H1 (cell line): Measurements from ENCODE around the gene CADM1. TPM values are rescaled to one million over a fixed set of nuclear protein-coding genes. Genes with fewer than 3 reads are reported as not detected.

Experiments
- CTCF ChIA-PET: fragments of 300-600 bp; sonication (Branson Sonifier 250); formaldehyde crosslinking; loops from one replicate; lab custom pipeline; 2021; ENCODE audit not compliant: partially characterized antibody; lab: Charles Lee
- POLR2A ChIA-PET: fragments of 300-600 bp; sonication (Branson Sonifier 250); formaldehyde crosslinking; loops from one replicate; lab custom pipeline; 2021; ENCODE audit warnings: inconsistent platforms; ENCODE audit not compliant: partially characterized antibody; lab: Charles Lee
- DNase-seq, 2 experiments: peaks; one replicate each; pipeline versions ENCODE4 v3.0.0 to v3.0.0-alpha.2; 2010 to 2022; ENCODE audit warnings: low spot score in 2 of 2, low read depth in 1 of 2, mixed read lengths in 1 of 2
- FAIRE-seq: peaks from 2 replicates; lab custom pipeline; 2011; peaks lifted over from hg19 to GRCh38; lab: Jason Lieb, UNC
- H2AFZ ChIP-seq: 2 replicates; pipeline ENCODE4 v1.8.1; 2012; ENCODE audit warnings: low read length, inconsistent platforms
- H2AK5ac ChIP-seq: 2 replicates; pipeline ENCODE4 v1.6.1; 2013; ENCODE audit warnings: low read depth, low read length
- H2BK120ac ChIP-seq: replicated peaks from 2 replicates; pipeline ENCODE3; 2013; ENCODE audit warnings: low read depth, low read length, inconsistent platforms
- H2BK12ac ChIP-seq: 2 replicates; pipeline ENCODE4 v1.6.1; 2013; ENCODE audit warnings: low read depth, low read length
- H2BK15ac ChIP-seq: 2 replicates; pipeline ENCODE4 v1.6.1; 2013; ENCODE audit warnings: low read length
- H2BK20ac ChIP-seq: 2 replicates; pipeline ENCODE4 v1.6.1; 2013; ENCODE audit warnings: low read length
- H2BK5ac ChIP-seq: 2 replicates; pipeline ENCODE4 v1.6.1; 2013; ENCODE audit warnings: low read depth, low read length
- H3K14ac ChIP-seq: 2 replicates; pipeline ENCODE4 v1.6.1; 2013; ENCODE audit warnings: inconsistent platforms; ENCODE audit not compliant: insufficient read length
- H3K18ac ChIP-seq: 2 replicates; pipeline ENCODE4 v1.6.1; 2013; ENCODE audit warnings: low read length; ENCODE audit errors: extremely low read depth
- H3K23ac ChIP-seq: 2 replicates; pipeline ENCODE4 v1.6.1; 2013; ENCODE audit warnings: inconsistent platforms; ENCODE audit not compliant: insufficient read length
- H3K23me2 ChIP-seq: 2 replicates; pipeline ENCODE4 v1.6.1; 2013; ENCODE audit warnings: low read depth, low read length
- H3K27ac ChIP-seq: 2 replicates; pipeline ENCODE4 v1.6.1; 2011; ENCODE audit warnings: low read depth, low read length, inconsistent platforms
- H3K27me3 ChIP-seq, 4 experiments: replicated peaks in 1 of 4; 1 replicate in 1 of 4; 2 replicates in 3 of 4; pipeline versions ENCODE4 v1.6.1 to v1.8.1; 2011 to 2013; ENCODE audit warnings: low read length in 3 of 4, mild to moderate bottlenecking in 3 of 4, inconsistent platforms in 2 of 4, mixed read lengths in 2 of 4, moderate library complexity in 1 of 4; ENCODE audit not compliant: control insufficient read depth in 3 of 4, insufficient read depth in 3 of 4; ENCODE audit errors: extremely low read depth in 1 of 4
- H3K36me3 ChIP-seq, 4 experiments: 2 replicates each; pipeline versions ENCODE4 v1.6.1 to v1.8.1; 2011 to 2013; ENCODE audit warnings: mild to moderate bottlenecking in 4 of 4, low read length in 3 of 4, moderate library complexity in 2 of 4, control low read depth in 1 of 4, inconsistent platforms in 1 of 4; ENCODE audit not compliant: insufficient read depth in 4 of 4, control insufficient read depth in 2 of 4
- H3K4ac ChIP-seq: replicated peaks from 2 replicates; pipeline ENCODE3; 2013; ENCODE audit warnings: low read length, low read depth, mixed read lengths, inconsistent platforms; ENCODE audit not compliant: insufficient read length
- H3K4me1 ChIP-seq, 4 experiments: replicated peaks in 1 of 4; 1 replicate in 1 of 4; 2 replicates in 3 of 4; pipeline versions ENCODE4 v1.6.1 to v1.8.1; 2011 to 2013; ENCODE audit warnings: low read length in 3 of 4, inconsistent platforms in 2 of 4, mixed read lengths in 1 of 4; ENCODE audit not compliant: insufficient read depth in 4 of 4, control insufficient read depth in 3 of 4
- H3K4me2 ChIP-seq, 2 experiments: 2 replicates each; pipeline versions ENCODE4 v1.6.1 to v1.8.1; 2011 to 2013; ENCODE audit warnings: low read depth in 2 of 2, low read length in 2 of 2, control low read depth in 1 of 2, inconsistent platforms in 1 of 2, mild to moderate bottlenecking in 1 of 2; ENCODE audit not compliant: insufficient read depth in 1 of 2
- H3K4me3 ChIP-seq, 4 experiments: fragments of 200-600, 300-600 bp in 1 of 4; sonication (generic), shearing (Covaris generic), sonication (Bioruptor Twin) in 1 of 4; 2 replicates each; pipeline versions ENCODE4 v1.5.1 to v1.8.1; 2011 to 2016; ENCODE audit warnings: low read length in 4 of 4, low read depth in 3 of 4, control low read depth in 2 of 4, inconsistent platforms in 2 of 4, mild to moderate bottlenecking in 2 of 4, mixed read lengths in 1 of 4, moderate library complexity in 1 of 4; ENCODE audit not compliant: insufficient read depth in 2 of 4; ENCODE audit errors: extremely low read depth in 1 of 4
- H3K56ac ChIP-seq: replicated peaks from 2 replicates; pipeline ENCODE3; 2013; ENCODE audit warnings: low read depth, mild to moderate bottlenecking, mixed read lengths, low read length, inconsistent platforms; ENCODE audit not compliant: insufficient read length
- H3K79me1 ChIP-seq: 2 replicates; pipeline ENCODE4 v1.6.1; 2013; ENCODE audit warnings: low read depth, low read length, control low read depth
- H3K79me2 ChIP-seq, 2 experiments: 2 replicates each; pipeline versions ENCODE4 v1.6.1 to v1.8.1; 2012 to 2013; ENCODE audit warnings: low read length in 2 of 2, mild to moderate bottlenecking in 2 of 2, inconsistent platforms in 1 of 2; ENCODE audit not compliant: insufficient read depth in 2 of 2, control insufficient read depth in 1 of 2
- H3K9ac ChIP-seq, 4 experiments: replicated peaks in 1 of 4; 1 replicate in 1 of 4; 2 replicates in 3 of 4; pipeline versions ENCODE4 v1.6.1 to v1.8.1; 2011 to 2013; ENCODE audit warnings: low read depth in 3 of 4, low read length in 3 of 4, control low read depth in 2 of 4, mild to moderate bottlenecking in 2 of 4, moderate library complexity in 2 of 4, inconsistent platforms in 1 of 4; ENCODE audit errors: extremely low read depth in 1 of 4
- H3K9me3 ChIP-seq, 2 experiments: 2 replicates each; pipeline versions ENCODE4 v1.6.1 to v1.8.1; 2012 to 2013; ENCODE audit warnings: mild to moderate bottlenecking in 2 of 2, moderate library complexity in 2 of 2, control low read depth in 1 of 2, inconsistent platforms in 1 of 2, low read depth in 1 of 2, low read length in 1 of 2, mixed read lengths in 1 of 2; ENCODE audit not compliant: insufficient read depth in 2 of 2
- H4K20me1 ChIP-seq, 2 experiments: replicated peaks in 1 of 2; 2 replicates each; pipeline versions ENCODE3 to v1.8.1; 2011 to 2013; ENCODE audit warnings: inconsistent platforms in 2 of 2, low read length in 2 of 2, mild to moderate bottlenecking in 1 of 2; ENCODE audit not compliant: insufficient read depth in 2 of 2, control insufficient read depth in 1 of 2
- H4K5ac ChIP-seq: 2 replicates; pipeline ENCODE4 v1.6.1; 2013; ENCODE audit warnings: low read length, low read depth, mixed read lengths, inconsistent platforms; ENCODE audit not compliant: insufficient read length
- H4K8ac ChIP-seq: 2 replicates; pipeline ENCODE4 v1.8.0; 2013; ENCODE audit warnings: mild to moderate bottlenecking, moderate library complexity, low read length, inconsistent platforms; ENCODE audit not compliant: insufficient read depth; ENCODE audit errors: extremely low read depth
- H4K91ac ChIP-seq: replicated peaks from 2 replicates; pipeline ENCODE3; 2013; ENCODE audit warnings: low read length, mixed read lengths, inconsistent platforms; ENCODE audit not compliant: insufficient read length
- ASH2L ChIP-seq: fragments of 200-600, 300-600 bp; sonication (generic); IDR thresholded peaks from one replicate; pipeline ENCODE4 v1.7.1; 2017; ENCODE audit warnings: low read length
- BACH1 ChIP-seq: IDR thresholded peaks from 2 replicates; pipeline ENCODE4 v1.6.1; 2012; ENCODE audit warnings: low read length, improper control_type of control experiment
- BCL11A ChIP-seq, 2 experiments: IDR thresholded peaks; one replicate each; pipeline ENCODE4 v1.6.1; 2011; ENCODE audit warnings: low read depth in 2 of 2, low read length in 2 of 2, mild to moderate bottlenecking in 2 of 2
- CHD1 ChIP-seq: IDR thresholded peaks from 2 replicates; pipeline ENCODE4 v1.6.1; 2012; ENCODE audit warnings: low read depth, low read length, improper control_type of control experiment
- CTBP2 ChIP-seq: IDR thresholded peaks from 2 replicates; pipeline ENCODE4 v1.7.0; 2011; ENCODE audit warnings: borderline replicate concordance, mild to moderate bottlenecking, moderate library complexity, mixed read lengths, low read length; ENCODE audit not compliant: insufficient read depth, insufficient read length
- EGR1 ChIP-seq: IDR thresholded peaks from 2 replicates; pipeline ENCODE4 v1.6.1; 2011; ENCODE audit warnings: low read depth, low read length, borderline replicate concordance
- EP300 ChIP-seq, 2 experiments: IDR thresholded peaks; 1 replicate in 1 of 2; 2 replicates in 1 of 2; pipeline ENCODE4 v1.6.1; 2011 to 2012; ENCODE audit warnings: low read depth in 2 of 2, low read length in 2 of 2, mild to moderate bottlenecking in 2 of 2, borderline replicate concordance in 1 of 2, inconsistent platforms in 1 of 2, moderate library complexity in 1 of 2
- HDAC6 ChIP-seq: IDR thresholded peaks from one replicate; pipeline ENCODE4 v1.7.1; 2012; ENCODE audit warnings: low read depth, mild to moderate bottlenecking, inconsistent platforms, low read length, moderate library complexity
- RBBP5 ChIP-seq: IDR thresholded peaks from 2 replicates; pipeline ENCODE4 v1.7.1; 2012; ENCODE audit warnings: low read depth, mild to moderate bottlenecking, inconsistent platforms, low read length, moderate library complexity, borderline replicate concordance
- RXRA ChIP-seq: IDR thresholded peaks from 2 replicates; pipeline ENCODE4 v1.6.1; 2011; ENCODE audit warnings: low read depth, mild to moderate bottlenecking, low read length, moderate library complexity; ENCODE audit not compliant: insufficient read depth
- SIRT6 ChIP-seq: IDR thresholded peaks from one replicate; pipeline ENCODE4 v1.7.1; 2012; ENCODE audit warnings: low read length, inconsistent platforms
- SP1 ChIP-seq: IDR thresholded peaks from 2 replicates; pipeline ENCODE4 v1.6.1; 2011; ENCODE audit warnings: low read depth, low read length
- TEAD4 ChIP-seq: IDR thresholded peaks from 2 replicates; pipeline ENCODE4 v1.6.1; 2012; ENCODE audit warnings: low read depth, low read length, inconsistent platforms, mixed read lengths
- ZNF274 ChIP-seq: IDR thresholded peaks from 2 replicates; pipeline ENCODE4 v1.7.0; 2012; ENCODE audit warnings: low read length, borderline replicate concordance; ENCODE audit errors: extremely low read depth
- WGBS, 2 experiments: shearing (Covaris generic) in 1 of 2; methylation state at CpG; one replicate each; pipeline versions ENCODE4 v1.1.6 to v1.1.7; 2013 to 2015; ENCODE audit warnings: low lambda C conversion rate in 2 of 2, mixed read lengths in 2 of 2, inconsistent platforms in 1 of 2, low coverage in 1 of 2, missing lambda C conversion rate in 1 of 2; ENCODE audit not compliant: insufficient replicate concordance in 2 of 2, insufficient coverage in 1 of 2, insufficient read length in 1 of 2; ENCODE audit errors: extremely low coverage in 1 of 2, missing lambda C conversion rate in 1 of 2; 5-methylcytosine and 5-hydroxymethylcytosine counted together
- polyA plus RNA-seq, 7 experiments: library from polyadenylated mRNA; depleted of rRNA in 3 of 7; stranded (reverse) in 5 of 7; unstranded in 2 of 7; fragments of >200 nt in 5 of 7; fragments of 200-250 nt in 2 of 7; gene quantifications; 1 replicate in 5 of 7; 2 replicates in 1 of 7; 4 replicates in 1 of 7; pipeline versions ENCODE4 v1.2.1 to v1.2.3, GENCODE V29; 2011 to 2013; ENCODE audit warnings: missing spikeins in 2 of 7, mixed read lengths in 2 of 7
- total RNA-seq: library from RNA; stranded (reverse); fragmentation: NEBNext Ultra II Directional; extraction: Animal tissue kit (Norgen Biotek cat#: 25700); gene quantifications from 2 replicates; pipeline ENCODE4 v1.2.1, GENCODE V29; 2021
- TF ChIP-seq, protein P1 (sequence below): IDR thresholded peaks from 2 replicates; pipeline ENCODE4 v1.6.1; 2012; ENCODE audit warnings: inconsistent platforms

Gene CADM1
- total and polyA plus RNA-seq, 2 of the 8 experiments (the other 6 are each of a cell fraction or from before 2014, with no cell fraction given): 8.3 to 25.3 TPM

- no peak overlapping the region for H3K4me2 ChIP-seq
- no peaks in the 10 kb centered on the region for H3K9me3 ChIP-seq
- no peak overlapping the region for H2BK15ac ChIP-seq
- H3K4me3 ChIP-seq: no peak overlapping the region
- H2BK20ac ChIP-seq: no peak overlapping the region
- no peak for FAIRE-seq
- no peak overlapping the region for H2BK120ac ChIP-seq
- H3K79me2 ChIP-seq: no peaks in the 10 kb centered on the region
- CTCF ChIA-PET: interaction anchor here (0.8 kb wide), 1 partner anchor 513 kb away, joined by 3 read pairs; no protein-coding TSS in a partner anchor
- no peak overlapping the region for H4K5ac ChIP-seq
- H3K23me2 ChIP-seq: no peaks in the 10 kb centered on the region
- H2AFZ ChIP-seq: no peak overlapping the region
- H4K91ac ChIP-seq: no peak overlapping the region
- WGBS, 2 experiments: 90% methylated on average over 6 of the region's 6 CpGs; no CpG with 5 or more reads in 1 of the 2 experiments
- POLR2A ChIA-PET: no interaction called here
- H4K8ac ChIP-seq: no peak overlapping the region
- no peaks in the 10 kb centered on the region for H3K36me3 ChIP-seq
- no peak overlapping the region for H3K9ac ChIP-seq
- no peak overlapping the region for H3K23ac ChIP-seq
- no peak overlapping the region for H3K14ac ChIP-seq
- H2BK12ac ChIP-seq: no peak overlapping the region
- no peaks in the 10 kb centered on the region for H3K79me1 ChIP-seq
- H3K27me3 ChIP-seq: no peaks in the 10 kb centered on the region
- H3K18ac ChIP-seq: no peak overlapping the region
- H3K4ac ChIP-seq: no peak overlapping the region
- H3K4me1 ChIP-seq: peaks cover 0 to 8% (median 0%) of the 10 kb centered on the region in 4 experiments; a peak in 2 of 7 replicates
- H2AK5ac ChIP-seq: no peak overlapping the region
- H2BK5ac ChIP-seq: no peak overlapping the region
- no peaks in the 10 kb centered on the region for H4K20me1 ChIP-seq
- DNase-seq: no peak
- no peak overlapping the region for H3K56ac ChIP-seq
- no peak overlapping the region for H3K27ac ChIP-seq
- TF ChIP-seq SIRT6 (no peak), CTBP2 (no peak), RXRA (no peak), SP1 (no peak), RBBP5 (no peak), EP300 (IDR thresholded peaks at IDR 0.05; ENCODE audit: borderline replicate concordance in 1 of 2, low read depth in 2 of 2, low read length in 2 of 2) (no peak), TEAD4 (no peak), BACH1 (no peak), BCL11A (IDR thresholded peaks at IDR 0.05; ENCODE audit: low read depth in 2 of 2, low read length in 2 of 2) (no peak), ASH2L (no peak), EGR1 (no peak), HDAC6 (no peak), CHD1 (no peak), ZNF274 (no peak)
- TF ChIP-seq, protein P1, sequence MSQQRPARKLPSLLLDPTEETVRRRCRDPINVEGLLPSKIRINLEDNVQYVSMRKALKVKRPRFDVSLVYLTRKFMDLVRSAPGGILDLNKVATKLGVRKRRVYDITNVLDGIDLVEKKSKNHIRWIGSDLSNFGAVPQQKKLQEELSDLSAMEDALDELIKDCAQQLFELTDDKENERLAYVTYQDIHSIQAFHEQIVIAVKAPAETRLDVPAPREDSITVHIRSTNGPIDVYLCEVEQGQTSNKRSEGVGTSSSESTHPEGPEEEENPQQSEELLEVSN: no peak
Observed at GRCh38 chr11:115287266-115287665, 216.9 kb downstream of the CADM1 start.
